Neuronal stem cell (in vitro differentiated cells): ENCODE results near the gene BABAM2.

Experiments used
- DNase-seq: peaks from one replicate; pipeline ENCODE4 v3.0.0-alpha.2; 2013; ENCODE audit warnings: low spot score
- H2AFZ ChIP-seq: one replicate; pipeline ENCODE4 v1.6.1; 2013; ENCODE audit warnings: mild to moderate bottlenecking, low read length, inconsistent platforms
- H2AK5ac ChIP-seq: 2 replicates; pipeline ENCODE4 v1.6.1; 2013; ENCODE audit warnings: low read depth, mild to moderate bottlenecking, inconsistent platforms, low read length, moderate library complexity, mixed read lengths
- H2BK120ac ChIP-seq: 2 replicates; pipeline ENCODE4 v1.6.1; 2013; ENCODE audit warnings: low read depth, mild to moderate bottlenecking, inconsistent platforms, low read length, moderate library complexity, mixed read lengths
- H2BK12ac ChIP-seq: one replicate; pipeline ENCODE4 v1.6.1; 2013; ENCODE audit warnings: low read length, inconsistent platforms
- H2BK15ac ChIP-seq: 2 replicates; pipeline ENCODE4 v1.6.1; 2013; ENCODE audit warnings: mild to moderate bottlenecking, low read length, inconsistent platforms, mixed read lengths
- H2BK5ac ChIP-seq: one replicate; pipeline ENCODE4 v1.6.1; 2013; ENCODE audit warnings: inconsistent platforms, mild to moderate bottlenecking, low read length, moderate library complexity
- H3K14ac ChIP-seq: one replicate; pipeline ENCODE4 v1.6.1; 2013; ENCODE audit warnings: low read length, inconsistent platforms
- H3K18ac ChIP-seq: 2 replicates; pipeline ENCODE4 v1.6.1; 2013; ENCODE audit warnings: low read length, inconsistent platforms
- H3K23ac ChIP-seq: 2 replicates; pipeline ENCODE4 v1.6.1; 2013; ENCODE audit warnings: low read depth, mild to moderate bottlenecking, mixed read lengths, low read length, inconsistent platforms; ENCODE audit not compliant: poor library complexity
- H3K27ac ChIP-seq: replicated peaks from 3 replicates; pipeline ENCODE4 v1.5.1; 2013; ENCODE audit warnings: low read length, inconsistent platforms
- H3K27me3 ChIP-seq, 3 experiments: 2 replicates each; pipeline ENCODE4 v1.6.1; 2013; ENCODE audit warnings: low read length in 3 of 3, mild to moderate bottlenecking in 2 of 3, inconsistent platforms in 1 of 3, low read depth in 1 of 3, mixed read lengths in 1 of 3, moderate library complexity in 1 of 3; ENCODE audit not compliant: control insufficient read depth in 3 of 3, insufficient read depth in 3 of 3
- H3K36me3 ChIP-seq, 2 donors: replicated peaks in 1 of 2; 2 replicates each; pipeline ENCODE4 v1.6.1; 2013; ENCODE audit warnings: low read length in 2 of 2; ENCODE audit not compliant: control insufficient read depth in 2 of 2, insufficient read depth in 2 of 2
- H3K4ac ChIP-seq: 2 replicates; pipeline ENCODE4 v1.6.1; 2013; ENCODE audit warnings: inconsistent platforms, mild to moderate bottlenecking, low read length, moderate library complexity
- H3K4me1 ChIP-seq, 2 donors: 1 replicate in 1 of 2; 2 replicates in 1 of 2; pipeline ENCODE4 v1.6.1; 2013; ENCODE audit warnings: low read length in 2 of 2, low read depth in 1 of 2; ENCODE audit not compliant: control insufficient read depth in 2 of 2, insufficient read depth in 1 of 2
- H3K4me2 ChIP-seq: one replicate; pipeline ENCODE4 v1.6.1; 2013; ENCODE audit warnings: mild to moderate bottlenecking, low read length, inconsistent platforms; ENCODE audit not compliant: insufficient read depth, poor library complexity, severe bottlenecking
- H3K4me3 ChIP-seq, 2 donors: 2 replicates each; pipeline ENCODE4 v1.5.1; 2013; ENCODE audit warnings: low read length in 2 of 2, mild to moderate bottlenecking in 2 of 2, inconsistent platforms in 1 of 2, moderate library complexity in 1 of 2
- H3K79me1 ChIP-seq: one replicate; pipeline ENCODE4 v1.6.1; 2013; ENCODE audit warnings: low read depth, mild to moderate bottlenecking, inconsistent platforms, low read length, moderate library complexity
- H3K9ac ChIP-seq: one replicate; pipeline ENCODE4 v1.6.1; 2013; ENCODE audit warnings: mild to moderate bottlenecking, low read depth, low read length, inconsistent platforms; ENCODE audit not compliant: poor library complexity
- H3K9me3 ChIP-seq, 2 donors: replicated peaks in 1 of 2; 2 replicates each; pipeline versions ENCODE3 to v1.6.1; 2013; ENCODE audit warnings: low read length in 2 of 2, mild to moderate bottlenecking in 2 of 2, inconsistent platforms in 1 of 2, low read depth in 1 of 2, mixed read lengths in 1 of 2, moderate library complexity in 1 of 2; ENCODE audit not compliant: control insufficient read depth in 2 of 2, insufficient read depth in 1 of 2
- H4K8ac ChIP-seq: one replicate; pipeline ENCODE4 v1.6.1; 2013; ENCODE audit warnings: low read depth, mild to moderate bottlenecking, inconsistent platforms, low read length, moderate library complexity
- H4K91ac ChIP-seq: one replicate; pipeline ENCODE4 v1.6.1; 2013; ENCODE audit warnings: low read length, low read depth, mild to moderate bottlenecking, inconsistent platforms; ENCODE audit not compliant: poor library complexity
- WGBS, 2 donors: extraction: QIAGEN DNeasy Blood & Tissue Kit; methylation state at CpG; one replicate each; pipeline ENCODE4 v1.1.7; 2013; ENCODE audit warnings: missing lambda C conversion rate in 2 of 2, mixed read lengths in 1 of 2; ENCODE audit not compliant: insufficient read length in 2 of 2, insufficient replicate concordance in 1 of 2; ENCODE audit errors: extremely low coverage in 2 of 2; 5-methylcytosine and 5-hydroxymethylcytosine counted together

The BABAM2 gene

DNA sequence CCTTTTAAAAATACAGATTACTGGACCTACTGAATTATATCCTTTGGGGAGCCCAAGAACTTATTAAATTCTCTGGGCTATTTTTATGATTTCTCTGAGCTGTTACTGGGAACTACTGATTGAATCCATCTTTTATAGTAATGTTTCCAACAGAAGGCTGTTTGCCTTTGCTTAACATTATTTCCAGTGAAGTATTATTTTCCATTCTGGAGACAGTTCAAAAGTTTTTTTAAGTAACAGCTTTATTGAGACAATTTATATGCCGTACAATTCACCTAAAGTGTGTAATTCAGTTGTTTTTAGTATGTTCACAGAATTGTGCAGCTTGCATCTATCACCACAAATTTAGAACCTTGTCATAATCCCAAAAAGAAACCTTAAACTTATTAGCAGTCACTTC, 100.6 kb downstream of the BABAM2 start:
- no peak overlapping the region for H2BK15ac ChIP-seq
- H4K8ac ChIP-seq = no peak overlapping the region
- no peak overlapping the region for H2BK120ac ChIP-seq
- no peak overlapping the region for H3K18ac ChIP-seq
- no peak overlapping the region for H3K4ac ChIP-seq
- H3K9me3 ChIP-seq = peaks cover 0 to 9% of the 10 kb centered on the region in 2 donors
- no CpG with 5 or more reads among the region's 1 CpG for WGBS, 2 donors
- H3K79me1 ChIP-seq = peaks cover 1% of the 10 kb centered on the region
- no peaks in the 10 kb centered on the region for H3K27me3 ChIP-seq
- no peak overlapping the region for H2AK5ac ChIP-seq
- no peak overlapping the region for H3K4me3 ChIP-seq
- H2BK12ac ChIP-seq = no peak overlapping the region
- no peak overlapping the region for H3K23ac ChIP-seq
- H2BK5ac ChIP-seq = no peak overlapping the region
- H3K36me3 ChIP-seq = no peaks in the 10 kb centered on the region
- H3K14ac ChIP-seq = no peak overlapping the region
- H2AFZ ChIP-seq = no peak overlapping the region
- no peak overlapping the region for H3K4me2 ChIP-seq
- DNase-seq = no peak
- no peak overlapping the region for H4K91ac ChIP-seq
- peaks cover 0 to 6% of the 10 kb centered on the region in 2 donors for H3K4me1 ChIP-seq
- no peak overlapping the region for H3K27ac ChIP-seq
- H3K9ac ChIP-seq = no peak overlapping the region

DNA sequence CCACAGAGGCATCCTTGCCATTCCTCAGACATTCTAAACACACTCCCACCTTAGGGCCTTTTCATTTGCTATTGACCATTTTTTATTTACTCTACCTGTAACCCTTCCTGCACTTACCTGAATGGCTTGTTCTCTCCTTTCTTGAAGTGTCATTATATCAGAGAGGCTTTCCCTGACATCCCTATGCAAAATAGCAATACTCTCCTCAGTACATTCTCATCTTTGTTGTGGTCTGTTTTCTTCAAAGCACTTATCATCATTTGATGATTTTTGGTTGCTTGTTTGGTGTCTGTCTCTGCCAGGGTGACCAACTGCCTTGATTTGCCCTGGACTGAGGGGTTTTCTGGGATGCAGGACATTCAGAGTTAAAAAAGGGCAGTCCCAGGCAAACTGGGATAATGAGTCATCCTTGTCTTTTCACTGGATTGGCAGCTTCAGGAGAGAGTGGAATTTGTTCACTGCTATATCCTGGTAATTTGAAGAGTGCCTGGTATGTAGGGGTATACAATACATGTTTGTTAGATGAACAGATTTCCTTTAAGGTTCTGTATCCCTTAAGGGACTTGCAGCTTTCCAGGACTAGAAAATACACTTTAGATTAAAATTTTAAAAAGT, 102.4 kb downstream of the BABAM2 start:
- Histone ChIP-seq H2BK12ac (no peak overlapping the region), H3K36me3 (no peaks in the 10 kb centered on the region)
- peak; percentile 15 for DNase-seq

DNA sequence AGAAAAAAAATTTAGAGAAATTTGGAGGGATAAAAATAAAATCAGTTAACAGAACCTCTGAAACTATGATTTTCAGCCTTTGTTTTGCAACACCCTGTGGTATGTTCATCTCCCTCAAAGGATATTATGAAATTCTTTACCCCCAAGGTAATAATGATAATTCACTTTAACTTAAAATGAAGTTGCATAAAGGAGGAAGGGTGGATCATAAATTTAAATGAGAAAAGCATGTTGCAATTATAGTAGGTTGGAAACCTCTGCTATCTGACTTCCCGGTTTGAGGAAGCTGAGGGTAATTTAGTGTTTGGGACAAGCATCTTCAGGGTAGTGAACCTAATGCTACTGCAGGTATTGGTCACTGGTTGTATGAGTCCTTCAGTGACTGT, 102.9 kb downstream of the BABAM2 start:
- peaks cover 0 to 6% of the 10 kb centered on the region in 2 donors for H3K4me1 ChIP-seq
- H2AK5ac ChIP-seq = no peak overlapping the region
- no peak overlapping the region for H3K23ac ChIP-seq
- H3K14ac ChIP-seq = no peak overlapping the region
- no peak overlapping the region for H4K8ac ChIP-seq
- H2BK12ac ChIP-seq = no peak overlapping the region
- H2AFZ ChIP-seq = no peak overlapping the region
- H3K79me1 ChIP-seq = peaks cover 1% of the 10 kb centered on the region
- no peaks in the 10 kb centered on the region for H3K27me3 ChIP-seq
- no peaks in the 10 kb centered on the region for H3K36me3 ChIP-seq
- no peak overlapping the region for H2BK5ac ChIP-seq
- no peak overlapping the region for H2BK15ac ChIP-seq
- H4K91ac ChIP-seq = no peak overlapping the region
- peaks cover 0 to 9% of the 10 kb centered on the region in 2 donors for H3K9me3 ChIP-seq
- no peak overlapping the region for H3K27ac ChIP-seq
- no peak overlapping the region for H3K9ac ChIP-seq
- DNase-seq = no peak
- H3K4me2 ChIP-seq = no peak overlapping the region
- WGBS, 2 donors = no CpG with 5 or more reads among the region's 1 CpG
- H3K4ac ChIP-seq = no peak overlapping the region
- H3K18ac ChIP-seq = no peak overlapping the region
- no peak overlapping the region for H3K4me3 ChIP-seq
- no peak overlapping the region for H2BK120ac ChIP-seq

More for the DNA sequence above, 102.4 kb downstream of the BABAM2 start:
- Histone ChIP-seq H2BK5ac (no peak overlapping the region), H3K23ac (no peak overlapping the region), H4K91ac (no peak overlapping the region), H2AFZ (no peak overlapping the region), H2AK5ac (no peak overlapping the region), H3K9me3 (peaks cover 0 to 9% of the 10 kb centered on the region in 2 donors), H3K18ac (no peak overlapping the region), H3K9ac (no peak overlapping the region), H3K4me3 (no peak overlapping the region), H3K27me3 (no peaks in the 10 kb centered on the region), H2BK15ac (no peak overlapping the region), H3K79me1 (peaks cover 1% of the 10 kb centered on the region), H3K4me1 (peaks cover 0 to 6% of the 10 kb centered on the region in 2 donors), H4K8ac (no peak overlapping the region), H3K4ac (no peak overlapping the region), H3K27ac (no peak overlapping the region), H3K4me2 (no peak overlapping the region), H2BK120ac (no peak overlapping the region), H3K14ac (no peak overlapping the region)

DNA sequence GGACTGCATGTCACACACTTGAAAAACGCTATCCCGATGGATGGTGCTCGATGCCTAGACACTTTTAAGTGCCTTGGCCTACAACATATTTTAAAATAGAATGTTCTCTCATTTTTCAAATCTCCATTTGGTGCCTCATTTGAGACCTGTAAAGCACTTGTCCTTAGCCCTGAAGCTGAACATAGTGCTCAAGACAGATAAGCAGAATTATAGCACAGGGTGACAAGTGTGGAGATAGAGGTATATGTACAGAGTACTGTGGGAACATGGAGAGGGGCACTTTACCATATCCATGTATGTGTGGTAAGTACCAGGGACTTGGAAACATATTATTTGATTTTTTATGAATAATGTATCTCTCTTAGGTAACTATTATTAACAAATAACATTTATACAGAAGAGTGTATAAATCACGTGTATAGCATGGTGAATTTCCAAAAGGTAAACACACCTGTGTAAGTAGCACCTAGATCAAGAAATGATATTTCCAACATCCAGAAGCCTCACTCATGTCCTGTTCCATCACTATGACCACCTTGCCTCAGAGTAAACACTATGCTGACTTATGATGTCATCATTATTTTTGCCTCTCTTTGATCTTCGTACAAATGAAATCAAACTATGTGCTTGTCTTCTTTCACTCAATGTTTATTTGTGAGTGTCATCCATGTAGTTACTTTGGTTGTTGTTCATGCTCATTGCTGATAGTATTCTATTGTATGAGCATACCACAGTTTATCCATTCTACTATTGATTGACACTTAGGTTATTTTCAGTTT, 103.6 kb downstream of the BABAM2 start:
- WGBS, 2 donors = no CpG with 5 or more reads among the region's 5 CpGs
- Histone ChIP-seq H3K18ac (no peak overlapping the region), H2BK120ac (no peak overlapping the region), H2BK12ac (no peak overlapping the region), H4K8ac (no peak overlapping the region), H2AK5ac (no peak overlapping the region), H3K27me3 (no peaks in the 10 kb centered on the region), H2BK15ac (no peak overlapping the region), H3K4me3 (no peak overlapping the region), H3K4me2 (no peak overlapping the region), H3K4me1 (peaks cover 0 to 6% of the 10 kb centered on the region in 2 donors), H2AFZ (no peak overlapping the region), H4K91ac (no peak overlapping the region), H3K9me3 (peaks cover 0 to 9% of the 10 kb centered on the region in 2 donors), H3K23ac (no peak overlapping the region), H3K36me3 (no peaks in the 10 kb centered on the region), H3K27ac (no peak overlapping the region), H3K14ac (no peak overlapping the region), H3K4ac (no peak overlapping the region), H3K9ac (no peak overlapping the region), H3K79me1 (peaks cover 1% of the 10 kb centered on the region), H2BK5ac (no peak overlapping the region)
- no peak for DNase-seq
